ENCODE measurements around the gene HAO2. TPM values are rescaled to one million over a fixed set of nuclear protein-coding genes. Genes with fewer than 3 reads are reported as not detected.

HAO2 gene
- total RNA-seq, 2 donors from 2014 or later = not detected

DNA sequence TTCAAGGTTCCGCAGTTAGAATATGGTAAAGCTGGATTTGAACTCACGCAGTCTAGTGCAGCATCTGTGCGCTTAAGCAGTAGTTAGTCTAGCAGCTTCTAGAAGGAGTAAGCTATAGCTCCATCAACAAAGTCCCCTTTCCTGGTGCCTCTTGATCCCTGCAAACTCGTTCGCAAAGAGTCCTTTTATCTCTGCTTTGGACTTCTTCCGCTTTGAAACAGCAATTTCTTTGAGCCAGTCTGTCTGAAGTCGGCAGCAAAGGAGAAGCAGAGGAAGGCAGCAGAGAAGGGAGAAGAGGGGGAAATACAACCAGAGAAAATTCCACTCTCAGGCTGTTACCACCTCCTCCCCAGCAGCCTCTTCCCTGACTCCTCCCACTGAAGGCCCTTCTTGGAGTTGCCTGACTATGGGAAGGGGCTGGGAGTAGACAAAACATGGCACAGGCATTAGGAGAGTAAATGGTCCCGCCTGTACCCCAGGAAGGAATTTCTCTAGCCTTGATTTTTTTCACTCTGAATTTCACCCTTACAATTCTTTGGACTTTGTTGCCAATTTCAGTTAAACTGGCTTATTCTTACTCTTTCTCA lies 72.2 kb downstream of the HAO2 start:
- ATAC-seq (ENCODE audit: insufficient number of reproducible peaks, low FRiP score, low read depth) (no peak), DNase-seq (ENCODE audit: low spot score) (no peak)
- TF ChIP-seq, protein P1, sequence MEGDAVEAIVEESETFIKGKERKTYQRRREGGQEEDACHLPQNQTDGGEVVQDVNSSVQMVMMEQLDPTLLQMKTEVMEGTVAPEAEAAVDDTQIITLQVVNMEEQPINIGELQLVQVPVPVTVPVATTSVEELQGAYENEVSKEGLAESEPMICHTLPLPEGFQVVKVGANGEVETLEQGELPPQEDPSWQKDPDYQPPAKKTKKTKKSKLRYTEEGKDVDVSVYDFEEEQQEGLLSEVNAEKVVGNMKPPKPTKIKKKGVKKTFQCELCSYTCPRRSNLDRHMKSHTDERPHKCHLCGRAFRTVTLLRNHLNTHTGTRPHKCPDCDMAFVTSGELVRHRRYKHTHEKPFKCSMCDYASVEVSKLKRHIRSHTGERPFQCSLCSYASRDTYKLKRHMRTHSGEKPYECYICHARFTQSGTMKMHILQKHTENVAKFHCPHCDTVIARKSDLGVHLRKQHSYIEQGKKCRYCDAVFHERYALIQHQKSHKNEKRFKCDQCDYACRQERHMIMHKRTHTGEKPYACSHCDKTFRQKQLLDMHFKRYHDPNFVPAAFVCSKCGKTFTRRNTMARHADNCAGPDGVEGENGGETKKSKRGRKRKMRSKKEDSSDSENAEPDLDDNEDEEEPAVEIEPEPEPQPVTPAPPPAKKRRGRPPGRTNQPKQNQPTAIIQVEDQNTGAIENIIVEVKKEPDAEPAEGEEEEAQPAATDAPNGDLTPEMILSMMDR (IDR thresholded peaks at IDR 0.05) = no peak

DNA sequence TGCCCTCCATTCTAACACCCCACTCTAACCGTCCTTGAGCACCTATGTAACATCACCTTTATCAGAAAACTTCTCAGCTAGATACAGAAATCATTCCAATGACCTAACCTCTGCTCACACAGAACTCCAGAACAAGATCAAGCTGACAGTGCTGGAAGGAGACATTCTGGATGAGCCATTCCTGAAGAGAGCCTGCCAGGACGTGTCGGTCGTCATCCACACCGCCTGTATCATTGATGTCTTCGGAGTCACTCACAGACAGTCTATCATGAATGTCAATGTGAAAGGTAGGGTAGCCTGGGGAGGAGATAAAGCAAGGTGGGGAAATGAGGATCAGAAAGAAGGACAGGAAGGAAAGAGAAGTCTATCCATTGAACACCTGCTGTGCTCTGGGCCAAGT lies 74.2 kb downstream of the HAO2 start:
- H3K27ac ChIP-seq = no peak overlapping the region
- TF ChIP-seq, protein P1 (IDR thresholded peaks at IDR 0.05) = no peak
- ATAC-seq (ENCODE audit: insufficient number of reproducible peaks, low FRiP score, low read depth) = no peak

More for the DNA sequence above, 72.2 kb downstream of the HAO2 start:
- Histone ChIP-seq H3K4me3 (no peak overlapping the region), H3K9me3 (no peaks in the 10 kb centered on the region), H3K36me3 (no peaks in the 10 kb centered on the region), H3K4me1 (ENCODE audit: control insufficient read depth in 1 of 2, low read depth in 2 of 2) (no peaks in the 10 kb centered on the region), H3K27me3 (replicated peaks; ENCODE audit: insufficient read depth) (no peaks in the 10 kb centered on the region), H3K27ac (no peak overlapping the region)

More for the DNA sequence above, 74.2 kb downstream of the HAO2 start:
- Histone ChIP-seq H3K36me3 (no peaks in the 10 kb centered on the region), H3K4me3 (no peak overlapping the region), H3K4me1 (ENCODE audit: control insufficient read depth in 1 of 2, low read depth in 2 of 2) (no peaks in the 10 kb centered on the region), H3K9me3 (no peaks in the 10 kb centered on the region), H3K27me3 (replicated peaks; ENCODE audit: insufficient read depth) (no peaks in the 10 kb centered on the region)
- no peak for DNase-seq (ENCODE audit: low spot score)

Other genes starting within 250 kb of the HAO2 start
- 10 to 100 TPM; 11.1 to 13.8 TPM for gene WARS2, start 228.1 kb upstream of the HAO2 start, total RNA-seq
- gene HSD3B2, start 46.4 kb downstream of the HAO2 start, total RNA-seq = not detected
- not detected for gene HSD3B1, start 138.4 kb downstream of the HAO2 start, total RNA-seq